ENCODE results near the gene RNF213. TPM values are rescaled to one million over a fixed set of nuclear protein-coding genes. Genes with fewer than 3 reads are reported as not detected.
A peak's percentile ranks its signal among the peaks of the same experiment; 100 is the strongest.

Gene RNF213
- total RNA-seq, result 100 to 1,000 TPM; 113 to 174 (median 159) TPM

DNA sequence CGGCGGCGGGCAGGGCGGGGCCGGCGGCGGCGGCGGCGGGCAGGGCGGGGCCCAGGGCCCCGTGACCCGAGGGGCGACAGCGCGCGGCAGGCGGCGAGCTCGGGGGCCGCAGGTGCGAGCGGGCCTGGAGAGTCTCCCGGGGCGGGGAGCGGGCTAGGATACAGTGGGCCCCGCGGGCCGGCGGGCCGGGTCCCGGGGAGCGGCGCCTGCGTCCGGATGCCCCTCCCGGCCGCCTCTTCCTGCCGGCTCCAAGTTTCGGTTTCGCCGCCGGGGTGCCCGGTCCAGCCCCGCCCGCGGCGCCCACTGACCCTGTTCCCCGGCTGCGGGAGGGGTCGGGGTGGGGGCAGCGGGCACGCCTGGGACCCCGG is at the start of gene RNF213:
Gene RNF213, plus strand, starts transcription at position 62 of the 368 bp plus-strand sequence. CDS start 2,830 bp downstream, outside the sequence.
- peak; percentile 75 for DNase-seq
- Histone ChIP-seq H3K4me1 (peaks cover 15 to 69% (median 41%) of the 10 kb centered on the region in 4 donors), H3K4me3 (peak within 1 kb of the TSS; percentile 72 to 99 (median 97)), H3K36me3 (no peaks in the 10 kb centered on the region), H3K27me3 (no peaks in the 10 kb centered on the region), H3K27ac (peak within 1 kb of the TSS; percentile 99 to 100 (median 100)), H3K9me3 (no peaks in the 10 kb centered on the region)
- intact Hi-C loops (cut with DNase I; ENCODE audit: low total_unique reads) (no loop called here), in situ Hi-C loops (cut with MboI; ENCODE audit: low pct_ligation_motif_present in 1 of 4, low pct_unique_long_range_greater_than_20kb in 1 of 4, low sequenced_read_pairs in 3 of 4) (no loop called here)
- 2% methylated on average over 20 of the region's 54 CpGs; no CpG with 5 or more reads in 1 of the 2 donors for WGBS, 2 donors (ENCODE audit: low coverage in 1 of 2)
- TF ChIP-seq, protein P1, sequence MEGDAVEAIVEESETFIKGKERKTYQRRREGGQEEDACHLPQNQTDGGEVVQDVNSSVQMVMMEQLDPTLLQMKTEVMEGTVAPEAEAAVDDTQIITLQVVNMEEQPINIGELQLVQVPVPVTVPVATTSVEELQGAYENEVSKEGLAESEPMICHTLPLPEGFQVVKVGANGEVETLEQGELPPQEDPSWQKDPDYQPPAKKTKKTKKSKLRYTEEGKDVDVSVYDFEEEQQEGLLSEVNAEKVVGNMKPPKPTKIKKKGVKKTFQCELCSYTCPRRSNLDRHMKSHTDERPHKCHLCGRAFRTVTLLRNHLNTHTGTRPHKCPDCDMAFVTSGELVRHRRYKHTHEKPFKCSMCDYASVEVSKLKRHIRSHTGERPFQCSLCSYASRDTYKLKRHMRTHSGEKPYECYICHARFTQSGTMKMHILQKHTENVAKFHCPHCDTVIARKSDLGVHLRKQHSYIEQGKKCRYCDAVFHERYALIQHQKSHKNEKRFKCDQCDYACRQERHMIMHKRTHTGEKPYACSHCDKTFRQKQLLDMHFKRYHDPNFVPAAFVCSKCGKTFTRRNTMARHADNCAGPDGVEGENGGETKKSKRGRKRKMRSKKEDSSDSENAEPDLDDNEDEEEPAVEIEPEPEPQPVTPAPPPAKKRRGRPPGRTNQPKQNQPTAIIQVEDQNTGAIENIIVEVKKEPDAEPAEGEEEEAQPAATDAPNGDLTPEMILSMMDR (IDR thresholded peaks at IDR 0.05), result no peak
- peak; percentile 33 to 70 (median 34) for TF ChIP-seq POLR2AphosphoS5 (IDR thresholded peaks at IDR 0.05)

DNA sequence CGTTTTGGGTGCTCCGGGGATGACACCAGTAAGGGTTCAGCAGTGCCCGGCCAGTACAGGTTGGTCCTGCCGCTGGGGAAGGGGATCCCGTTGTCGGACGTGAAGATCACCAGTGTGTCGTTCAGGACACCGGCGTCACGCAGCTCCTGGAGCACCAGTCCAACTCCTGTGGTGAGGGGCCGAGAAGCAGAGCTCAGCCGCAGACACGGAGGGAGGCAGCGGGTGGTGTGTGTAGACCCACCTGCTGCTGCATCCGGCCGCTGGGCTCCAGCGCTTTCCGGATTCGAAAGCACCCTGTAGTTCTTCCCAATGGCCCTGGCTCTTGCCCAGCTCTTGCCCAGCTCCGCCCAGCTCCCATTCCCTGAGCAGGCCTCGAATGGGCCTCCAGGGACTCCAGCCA is 48.5 kb upstream of the RNF213 start:
- H3K27me3 ChIP-seq, result no peaks in the 10 kb centered on the region
- in situ Hi-C loops (cut with MboI; ENCODE audit: low pct_ligation_motif_present in 1 of 4, low pct_unique_long_range_greater_than_20kb in 1 of 4, low sequenced_read_pairs in 3 of 4), result no loop called here
- H3K27ac ChIP-seq, result no peak overlapping the region
- intact Hi-C loops (cut with DNase I; ENCODE audit: low total_unique reads), result no loop called here
- 88% methylated on average over 19 of the region's 22 CpGs; no CpG with 5 or more reads in 1 of the 2 donors for WGBS, 2 donors (ENCODE audit: low coverage in 1 of 2)
- no peaks in the 10 kb centered on the region for H3K9me3 ChIP-seq
- H3K4me3 ChIP-seq, result no peak overlapping the region
- peaks cover 0 to 15% (median 0%) of the 10 kb centered on the region in 4 donors for H3K36me3 ChIP-seq
- no peak for DNase-seq
- TF ChIP-seq POLR2A (IDR thresholded peaks at IDR 0.05), result no peak
- TF ChIP-seq POLR2AphosphoS5 (IDR thresholded peaks at IDR 0.05), result no peak
- TF ChIP-seq, protein P1 (IDR thresholded peaks at IDR 0.05), result no peak
- no peak for TF ChIP-seq EP300 (IDR thresholded peaks at IDR 0.05; ENCODE audit: low read depth)
- H3K4me1 ChIP-seq, result no peaks in the 10 kb centered on the region

DNA sequence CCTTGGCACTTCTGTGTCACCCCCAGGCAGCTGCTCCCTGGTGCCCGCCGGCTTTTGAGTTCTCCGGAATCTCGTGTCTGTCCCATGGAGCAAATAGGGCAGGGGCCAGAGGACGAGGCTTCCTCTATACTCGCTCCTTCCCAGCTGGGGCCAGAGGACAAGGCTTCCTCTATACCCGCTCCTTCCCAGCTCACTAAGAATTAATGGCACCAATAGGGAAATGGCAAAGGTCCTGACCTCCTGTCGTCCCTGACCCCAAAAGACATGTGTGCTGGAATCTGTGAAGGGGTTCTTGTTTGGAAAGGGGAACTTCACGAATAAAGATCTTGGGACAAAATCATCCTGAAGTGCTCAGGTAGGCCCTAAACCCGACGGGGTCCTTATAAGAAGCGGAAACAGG is 48.1 kb upstream of the RNF213 start:
- in situ Hi-C loops (cut with MboI; ENCODE audit: low pct_ligation_motif_present in 1 of 4, low pct_unique_long_range_greater_than_20kb in 1 of 4, low sequenced_read_pairs in 3 of 4) (no loop called here), intact Hi-C loops (cut with DNase I; ENCODE audit: low total_unique reads) (no loop called here)
- 80 to 91% methylated on average over 1 to 12 of the region's 12 CpGs for WGBS, 2 donors (ENCODE audit: low coverage in 1 of 2)
- Histone ChIP-seq H3K4me3 (no peak overlapping the region), H3K9me3 (no peaks in the 10 kb centered on the region), H3K27ac (no peak overlapping the region), H3K36me3 (peaks cover 0 to 15% (median 0%) of the 10 kb centered on the region in 4 donors), H3K4me1 (no peaks in the 10 kb centered on the region), H3K27me3 (no peaks in the 10 kb centered on the region)
- no peak for DNase-seq
- TF ChIP-seq POLR2A (IDR thresholded peaks at IDR 0.05) (no peak), POLR2AphosphoS5 (IDR thresholded peaks at IDR 0.05) (no peak), EP300 (IDR thresholded peaks at IDR 0.05; ENCODE audit: low read depth) (no peak)
- TF ChIP-seq, protein P1 (IDR thresholded peaks at IDR 0.05), result no peak

DNA sequence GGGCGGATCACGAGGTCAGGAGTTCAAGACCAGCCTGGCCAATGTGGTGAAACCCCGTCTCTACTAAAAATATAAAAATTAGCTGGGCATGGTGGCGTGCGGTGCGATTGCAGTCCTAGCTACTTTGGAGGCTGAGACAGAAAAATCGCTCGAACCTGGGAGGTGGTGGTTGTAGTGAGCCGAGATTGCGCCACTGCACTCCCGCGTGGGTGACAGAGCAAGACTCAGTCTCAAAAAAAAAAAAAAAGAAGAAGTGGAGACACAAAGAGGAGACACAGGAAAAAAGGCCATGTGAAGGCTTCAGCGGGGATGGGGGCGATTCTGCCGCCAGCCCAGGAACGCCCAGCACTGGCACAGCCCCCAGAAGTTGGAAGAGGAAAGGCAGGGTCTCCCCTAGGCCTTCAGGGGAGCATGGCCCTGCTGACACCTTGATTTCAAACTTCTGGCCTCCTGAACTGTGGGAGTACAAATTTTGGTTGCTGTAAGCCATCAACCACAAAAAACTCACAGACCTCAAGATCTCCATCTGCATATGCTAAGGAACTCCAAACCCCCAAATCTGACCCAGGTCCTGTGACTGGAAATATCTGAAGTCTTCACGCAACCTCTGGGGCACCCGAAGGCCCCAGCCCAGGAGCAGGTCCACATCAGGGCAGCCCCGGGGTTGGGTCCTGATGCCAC is 47.5 kb upstream of the RNF213 start:
- no peak overlapping the region for H3K27ac ChIP-seq
- in situ Hi-C loops (cut with MboI; ENCODE audit: low pct_ligation_motif_present in 1 of 4, low pct_unique_long_range_greater_than_20kb in 1 of 4, low sequenced_read_pairs in 3 of 4), result no loop called here
- 77 to 80% methylated on average over 1 to 19 of the region's 19 CpGs for WGBS, 2 donors (ENCODE audit: low coverage in 1 of 2)

More for the DNA sequence above, 47.5 kb upstream of the RNF213 start:
- intact Hi-C loops (cut with DNase I; ENCODE audit: low total_unique reads), result no loop called here
- Histone ChIP-seq H3K9me3 (no peaks in the 10 kb centered on the region), H3K27me3 (no peaks in the 10 kb centered on the region), H3K36me3 (peaks cover 0 to 15% (median 0%) of the 10 kb centered on the region in 4 donors), H3K4me1 (no peaks in the 10 kb centered on the region), H3K4me3 (no peak overlapping the region)
- no peak for DNase-seq
- TF ChIP-seq POLR2A (IDR thresholded peaks at IDR 0.05), result no peak
- no peak for TF ChIP-seq EP300 (IDR thresholded peaks at IDR 0.05; ENCODE audit: low read depth)
- no peak for TF ChIP-seq POLR2AphosphoS5 (IDR thresholded peaks at IDR 0.05)
- TF ChIP-seq, protein P1 (IDR thresholded peaks at IDR 0.05), result no peak
